ENCODE measurements around the gene WDR7. TPM values are rescaled to one million over a fixed set of nuclear protein-coding genes. Genes with fewer than 3 reads are reported as not detected.

Gene WDR7
- total and polyA plus RNA-seq, 9 of the 15 experiments (the other 6 are each of a cell fraction or from before 2014, with no cell fraction given) = 1.4 to 9.4 (median 5.3) TPM

- in situ Hi-C loops (cut with MboI) = no loop called here
- H2AFZ ChIP-seq (ENCODE audit: low read depth, low read length) = no peak overlapping the region
- no peak for FAIRE-seq
- no peaks in the 10 kb centered on the region for H3K79me2 ChIP-seq (ENCODE audit: control insufficient read depth, insufficient read depth, low read length)
- ATAC-seq = no peak
- TF ChIP-seq ZNF766 (CRISPR knock-in tag; conservative IDR thresholded peaks at IDR 0.05) (no peak), RBM17 (IDR thresholded peaks at IDR 0.05; ENCODE audit: borderline replicate concordance, low read depth, low read length) (no peak), SRSF9 (IDR thresholded peaks at IDR 0.05; ENCODE audit: borderline replicate concordance, low read depth, low read length) (no peak), NCOA1 (IDR thresholded peaks at IDR 0.05; ENCODE audit: low read depth) (no peak), USF2 (CRISPR knock-in tag; IDR thresholded peaks at IDR 0.05) (no peak), HLTF (IDR thresholded peaks at IDR 0.05) (no peak), ZNF253 (CRISPR knock-in tag; conservative IDR thresholded peaks at IDR 0.05) (no peak), ZFX (CRISPR knock-in tag; IDR thresholded peaks at IDR 0.05) (no peak), CXXC5 (CRISPR knock-in tag; IDR thresholded peaks at IDR 0.05) (no peak), HBP1 (CRISPR knock-in tag; IDR thresholded peaks at IDR 0.05) (no peak), ZNF41 (CRISPR knock-in tag; conservative IDR thresholded peaks at IDR 0.05) (no peak), KDM4B (IDR thresholded peaks at IDR 0.05; ENCODE audit: borderline replicate concordance in 2 of 2, low read depth in 1 of 2) (no peak), ZBED1 (IDR thresholded peaks at IDR 0.05) (no peak), ZFP36 (IDR thresholded peaks at IDR 0.05; ENCODE audit: low read depth, low read length, partially characterized antibody) (no peak), E2F4 (CRISPR knock-in tag; IDR thresholded peaks at IDR 0.05; ENCODE audit: low read depth) (no peak)
- CTCF ChIA-PET (ENCODE audit: low intra/inter-chr PET ratio) = no interaction called here
- no peak overlapping the region for H3K27ac ChIP-seq (ENCODE audit: extremely low read depth, low read depth, low read length)
- intact Hi-C loops (cut with micrococcal nuclease) = no loop called here
- no peak overlapping the region for H3K4me3 ChIP-seq
- H3K9me1 ChIP-seq (ENCODE audit: control insufficient read depth, insufficient read depth, low read length) = no peaks in the 10 kb centered on the region
- no peaks in the 10 kb centered on the region for H3K36me3 ChIP-seq (ENCODE audit: control insufficient read depth, insufficient read depth, low read length)
- no peaks in the 10 kb centered on the region for H4K20me1 ChIP-seq (replicated peaks; ENCODE audit: control insufficient read depth, insufficient read depth, low read length)
- POLR2A ChIA-PET = no interaction called here
- no peaks in the 10 kb centered on the region for H3K9me3 ChIP-seq (replicated peaks; ENCODE audit: control insufficient read depth, insufficient read depth, low read depth, low read length)
- H3K9ac ChIP-seq (ENCODE audit: insufficient read depth in 1 of 2, low read depth in 2 of 2, low read length in 2 of 2) = no peak overlapping the region
- no peaks in the 10 kb centered on the region for H3K27me3 ChIP-seq (ENCODE audit: control insufficient read depth in 2 of 2, insufficient read depth in 2 of 2, low read length in 2 of 2)
- DNase-seq (ENCODE audit: extremely low read depth in 1 of 4, low spot score in 3 of 4) = no peak
- no peaks in the 10 kb centered on the region for H3K4me1 ChIP-seq (replicated peaks in 1 of 2; ENCODE audit: control insufficient read depth in 2 of 2, insufficient read depth in 2 of 2, low read length in 2 of 2)
- no TSS peak for BruUV-seq (replicated peaks)
- 25% methylated on average over 2 of the region's 2 CpGs for WGBS (ENCODE audit: insufficient coverage, low coverage, missing lambda C conversion rate)
- H3K4me2 ChIP-seq (ENCODE audit: insufficient read depth, low read length) = no peak overlapping the region
These were observed 246.0 kb downstream of the WDR7 start for GRCh38 chr18:56897122-56897521.

Data from K562 (cell line).